Activated CD4-positive, alpha-beta T cell treated with anti-CD3 and anti-CD28 coated beads for 36 hours (primary cell): ENCODE results near the gene KLRD1. TPM values are rescaled to one million over a fixed set of nuclear protein-coding genes. Genes with fewer than 3 reads are reported as not detected.
"Not testable (repeated sequence)": the region's sequence is repeated elsewhere in the genome, so short reads cannot be mapped to it uniquely, and the experiment has no call there.

Experiments
- ATAC-seq: fragments of 200-7000 bp; cut with Tn5 transposase; one replicate; pipeline ENCODE4 v1.10.0; 2021; ENCODE audit warnings: mild to moderate bottlenecking, moderate library complexity
- CTCF ChIA-PET: fragments of 350-600 bp; sonication (Branson Sonifier 250); formaldehyde crosslinking; loops from one replicate; lab custom pipeline; 2021; ENCODE audit warnings: antibody characterized with exemption; lab: Charles Lee
- POLR2A ChIA-PET: fragments of 350-600 bp; sonication (Branson Sonifier 250); formaldehyde crosslinking; loops from one replicate; lab custom pipeline; 2021; ENCODE audit warnings: antibody characterized with exemption, inconsistent platforms; lab: Charles Lee
- DNase-seq: peaks from one replicate; pipeline ENCODE4 v3.0.0-alpha.2; 2020
- H3K27ac Mint-ChIP-seq: one replicate; pipeline ENCODE4 v1.8.0; 2021; ENCODE audit warnings: mixed read lengths
- H3K27me3 Mint-ChIP-seq: one replicate; pipeline ENCODE4 v1.8.0; 2021; ENCODE audit warnings: mixed read lengths
- H3K36me3 Mint-ChIP-seq: one replicate; pipeline ENCODE4 v1.8.0; 2021; ENCODE audit warnings: low read depth, mixed read lengths
- H3K4me1 Mint-ChIP-seq: one replicate; pipeline ENCODE4 v1.8.0; 2021; ENCODE audit warnings: mixed read lengths
- H3K4me3 Mint-ChIP-seq: one replicate; pipeline ENCODE4 v1.8.0; 2021; ENCODE audit warnings: mild to moderate bottlenecking, moderate library complexity, mixed read lengths
- H3K9me3 Mint-ChIP-seq: one replicate; pipeline ENCODE4 v1.8.0; 2021; ENCODE audit warnings: low read depth, mixed read lengths
- intact Hi-C, 2 experiments: fragments of 100-400 bp; cut with DNase I in 1 of 2; cut with micrococcal nuclease in 1 of 2; formaldehyde crosslinking; loops; one replicate each; pipeline versions ENCODE4 v1.14.2 to v1.15.1; 2022 to 2024; cut with DNase I, micrococcal nuclease
- total RNA-seq, 2 experiments: library from RNA; stranded (reverse); gene quantifications; one replicate each; pipeline ENCODE4 v1.2.3, GENCODE V29; 2021

The KLRD1 gene
- total RNA-seq, 2 experiments from 2014 or later: 0.05 to 0.28 TPM

GRCh38 chr12:10336196-10336595 lies 28.5 kb downstream of the KLRD1 start:
- DNase-seq, CTCF ChIA-PET, H3K36me3 Mint-ChIP-seq, H3K4me1 Mint-ChIP-seq, POLR2A ChIA-PET, intact Hi-C loops, H3K27me3 Mint-ChIP-seq, ATAC-seq, H3K27ac Mint-ChIP-seq, H3K9me3 Mint-ChIP-seq, H3K4me3 Mint-ChIP-seq: not testable (repeated sequence)

- ATAC-seq, H3K36me3 Mint-ChIP-seq, POLR2A ChIA-PET, H3K4me3 Mint-ChIP-seq, DNase-seq, H3K27ac Mint-ChIP-seq, H3K9me3 Mint-ChIP-seq, H3K4me1 Mint-ChIP-seq, intact Hi-C loops, H3K27me3 Mint-ChIP-seq: not testable (repeated sequence)
- CTCF ChIA-PET: interaction anchor here (0.6 kb wide), 1 partner anchor 98 kb away, joined by 3 read pairs; no protein-coding TSS in a partner anchor
Measured at GRCh38 chr12:10338470-10338869, 30.8 kb downstream of the KLRD1 start.

GRCh38 chr12:10339053-10339840 lies 31.6 kb downstream of the KLRD1 start:
- DNase-seq: no peak
- ChIA-PET POLR2A (no interaction called here), CTCF (interaction anchor here (0.6 kb wide), 1 partner anchor 99 kb away, joined by 3 read pairs; no protein-coding TSS in a partner anchor)
- intact Hi-C loops: no loop called here
- Mint-ChIP-seq H3K4me1 (no peaks in the 10 kb centered on the region), H3K36me3 (no peaks in the 10 kb centered on the region), H3K4me3 (no peak overlapping the region), H3K9me3 (no peaks in the 10 kb centered on the region), H3K27ac (no peak overlapping the region), H3K27me3 (no peaks in the 10 kb centered on the region)
- ATAC-seq: no peak

- H3K4me3 Mint-ChIP-seq, CTCF ChIA-PET, H3K27me3 Mint-ChIP-seq, ATAC-seq, POLR2A ChIA-PET, H3K4me1 Mint-ChIP-seq, H3K36me3 Mint-ChIP-seq, intact Hi-C loops, DNase-seq, H3K27ac Mint-ChIP-seq, H3K9me3 Mint-ChIP-seq: not testable (repeated sequence)
Measured at GRCh38 chr12:10340946-10341345, 33.3 kb downstream of the KLRD1 start.

GRCh38 chr12:10341892-10342509 lies 34.3 kb downstream of the KLRD1 start:
- no peak overlapping the region for H3K4me3 Mint-ChIP-seq

GRCh38 chr12:10351457-10351856 lies 43.8 kb downstream of the KLRD1 start:
- POLR2A ChIA-PET, H3K9me3 Mint-ChIP-seq, DNase-seq, H3K4me3 Mint-ChIP-seq, H3K27ac Mint-ChIP-seq, H3K36me3 Mint-ChIP-seq, ATAC-seq, intact Hi-C loops, H3K4me1 Mint-ChIP-seq: not testable (repeated sequence)
- peaks cover 16% of the 10 kb centered on the region for H3K27me3 Mint-ChIP-seq
- CTCF ChIA-PET: interaction anchor here (0.6 kb wide), 1 partner anchor 1140 kb away, joined by 5 read pairs; no protein-coding TSS in a partner anchor

More at GRCh38 chr12:10341892-10342509, 34.3 kb downstream of the KLRD1 start:
- intact Hi-C loops: no loop called here
- DNase-seq (no peak), ATAC-seq (no peak)
- Mint-ChIP-seq H3K36me3 (no peaks in the 10 kb centered on the region), H3K27ac (no peak overlapping the region), H3K27me3 (no peaks in the 10 kb centered on the region), H3K4me1 (no peaks in the 10 kb centered on the region), H3K9me3 (no peaks in the 10 kb centered on the region)
- ChIA-PET CTCF (no interaction called here), POLR2A (no interaction called here)

GRCh38 chr12:10354071-10354470 lies 46.4 kb downstream of the KLRD1 start:
- DNase-seq (no peak), ATAC-seq (no peak)
- H3K27me3 Mint-ChIP-seq: peaks cover 20% of the 10 kb centered on the region
- POLR2A ChIA-PET: no interaction called here
- CTCF ChIA-PET: no interaction called here
- H3K27ac Mint-ChIP-seq: no peak overlapping the region
- intact Hi-C loops: no loop called here
- H3K36me3 Mint-ChIP-seq: no peaks in the 10 kb centered on the region
- no peaks in the 10 kb centered on the region for H3K9me3 Mint-ChIP-seq
- H3K4me3 Mint-ChIP-seq: no peak overlapping the region
- peaks cover under 1% of the 10 kb centered on the region for H3K4me1 Mint-ChIP-seq

GRCh38 chr12:10354502-10354901 lies 46.8 kb downstream of the KLRD1 start:
- ATAC-seq (no peak), DNase-seq (no peak)
- no peak overlapping the region for H3K4me3 Mint-ChIP-seq
- H3K4me1 Mint-ChIP-seq: peaks cover 2% of the 10 kb centered on the region
- no peaks in the 10 kb centered on the region for H3K36me3 Mint-ChIP-seq
- peaks cover 20% of the 10 kb centered on the region for H3K27me3 Mint-ChIP-seq
- H3K9me3 Mint-ChIP-seq: no peaks in the 10 kb centered on the region
- intact Hi-C loops: no loop called here
- H3K27ac Mint-ChIP-seq: no peak overlapping the region
- ChIA-PET CTCF (no interaction called here), POLR2A (no interaction called here)

GRCh38 chr12:10358131-10358530 lies 50.5 kb downstream of the KLRD1 start:
- ChIA-PET POLR2A (no interaction called here), CTCF (interaction anchor here (0.7 kb wide), 1 partner anchor 44 kb away, joined by 3 read pairs; no protein-coding TSS in a partner anchor)
- peaks cover 2% of the 10 kb centered on the region for H3K4me1 Mint-ChIP-seq
- no peaks in the 10 kb centered on the region for H3K9me3 Mint-ChIP-seq
- ATAC-seq (no peak), DNase-seq (no peak)
- H3K36me3 Mint-ChIP-seq: no peaks in the 10 kb centered on the region
- H3K4me3 Mint-ChIP-seq: no peak overlapping the region
- intact Hi-C loops: no loop called here
- no peak overlapping the region for H3K27ac Mint-ChIP-seq
- peaks cover 7% of the 10 kb centered on the region for H3K27me3 Mint-ChIP-seq

GRCh38 chr12:10358969-10359368 lies 51.3 kb downstream of the KLRD1 start:
- H3K4me3 Mint-ChIP-seq: no peak overlapping the region

GRCh38 chr12:10361084-10361483 lies 53.4 kb downstream of the KLRD1 start:
- H3K27ac Mint-ChIP-seq: no peak overlapping the region
- H3K36me3 Mint-ChIP-seq: no peaks in the 10 kb centered on the region
- H3K9me3 Mint-ChIP-seq: no peaks in the 10 kb centered on the region
- no peak overlapping the region for H3K4me3 Mint-ChIP-seq
- intact Hi-C loops: loop anchor here in 1 of 2 experiments (10.0 kb wide), 1 partner anchor 616 kb away; no protein-coding TSS in a partner anchor
- ATAC-seq (no peak), DNase-seq (no peak)
- peaks cover 4% of the 10 kb centered on the region for H3K27me3 Mint-ChIP-seq
- POLR2A ChIA-PET: no interaction called here
- CTCF ChIA-PET: interaction anchor here (0.6 to 0.7 kb wide), 3 partner anchors 111 to 198 kb away, joined by 3 to 4 read pairs (median 3); no protein-coding TSS in a partner anchor
- peaks cover 2% of the 10 kb centered on the region for H3K4me1 Mint-ChIP-seq

More at GRCh38 chr12:10358969-10359368, 51.3 kb downstream of the KLRD1 start:
- Mint-ChIP-seq H3K27ac (no peak overlapping the region), H3K4me1 (peaks cover 2% of the 10 kb centered on the region), H3K9me3 (no peaks in the 10 kb centered on the region), H3K36me3 (no peaks in the 10 kb centered on the region), H3K27me3 (peaks cover 6% of the 10 kb centered on the region)
- intact Hi-C loops: no loop called here
- ATAC-seq (no peak), DNase-seq (no peak)
- ChIA-PET CTCF (no interaction called here), POLR2A (no interaction called here)
